ENCODE measurements around the gene CCDC172.

- TF ChIP-seq CTCF (conservative IDR thresholded peaks at IDR 0.05 in 1 of 2, IDR thresholded peaks at IDR 0.05 in 1 of 2; ENCODE audit: low read depth in 1 of 2, low read length in 2 of 2) (no peak), EZH2 (IDR thresholded peaks at IDR 0.05; ENCODE audit: low read length, missing control alignments) (no peak)
Measured at GRCh38 chr10:116331815-116332214, 7.6 kb downstream of the CCDC172 start.
